ENCODE data around the gene RFX6. TPM values are rescaled to one million over a fixed set of nuclear protein-coding genes. Genes with fewer than 3 reads are reported as not detected.

Gene RFX6
- total RNA-seq, 4 donors from 2014 or later, result not detected

GRCh38 chr6:116866281-116866871 is 10.7 kb upstream of the RFX6 start:
- Histone ChIP-seq H3K4me1 (no peaks in the 10 kb centered on the region), H3K27ac (no peak overlapping the region), H3K9me3 (no peaks in the 10 kb centered on the region), H3K27me3 (no peaks in the 10 kb centered on the region), H3K4me3 (replicated peaks in 1 of 3) (no peak overlapping the region), H3K36me3 (no peaks in the 10 kb centered on the region)
- no peak for DNase-seq
- 95 to 96% methylated on average over 3 of the region's 3 CpGs for WGBS, 2 donors
- TF ChIP-seq CTCF (IDR thresholded peaks at IDR 0.05) (no peak), POLR2A (IDR thresholded peaks at IDR 0.05) (no peak)
- intact Hi-C loops (cut with DNase I), result no loop called here

GRCh38 chr6:116872771-116873170 is 4.3 kb upstream of the RFX6 start:
- intact Hi-C loops (cut with DNase I), result no loop called here
- WGBS, 2 donors, result 87 to 93% methylated on average over 4 of the region's 4 CpGs
- Histone ChIP-seq H3K9me3 (no peaks in the 10 kb centered on the region), H3K27ac (no peak overlapping the region), H3K27me3 (no peaks in the 10 kb centered on the region), H3K36me3 (no peaks in the 10 kb centered on the region), H3K4me1 (peaks cover 0 to 14% of the 10 kb centered on the region in 2 donors), H3K4me3 (replicated peaks in 1 of 3) (no peak overlapping the region)
- TF ChIP-seq CTCF (IDR thresholded peaks at IDR 0.05) (no peak), POLR2A (IDR thresholded peaks at IDR 0.05) (no peak)
- no peak for DNase-seq

GRCh38 chr6:116876107-116876506 is 935 bp upstream of the RFX6 start:
- intact Hi-C loops (cut with DNase I), result no loop called here
- Histone ChIP-seq H3K4me1 (peaks cover 0 to 14% of the 10 kb centered on the region in 2 donors), H3K27me3 (no peaks in the 10 kb centered on the region), H3K36me3 (no peaks in the 10 kb centered on the region), H3K9me3 (no peaks in the 10 kb centered on the region), H3K4me3 (replicated peaks in 1 of 3) (no peak overlapping the region), H3K27ac (no peak overlapping the region)
- WGBS, 2 donors, result 23 to 28% methylated on average over 8 of the region's 8 CpGs
- TF ChIP-seq CTCF (IDR thresholded peaks at IDR 0.05), result no peak
- TF ChIP-seq POLR2A (IDR thresholded peaks at IDR 0.05), result no peak
- DNase-seq, result no peak

- DNase-seq, result no peak
- Histone ChIP-seq H3K4me1 (peaks cover 0 to 14% of the 10 kb centered on the region in 2 donors), H3K4me3 (replicated peaks in 1 of 3) (no peak overlapping the region), H3K36me3 (no peaks in the 10 kb centered on the region), H3K27ac (no peak overlapping the region), H3K9me3 (no peaks in the 10 kb centered on the region), H3K27me3 (no peaks in the 10 kb centered on the region)
- TF ChIP-seq POLR2A (IDR thresholded peaks at IDR 0.05) (no peak), CTCF (IDR thresholded peaks at IDR 0.05) (no peak)
- intact Hi-C loops (cut with DNase I), result no loop called here
- 14 to 15% methylated on average over 10 of the region's 10 CpGs for WGBS, 2 donors
Measured at GRCh38 chr6:116877743-116878142, 701 bp downstream of the RFX6 start.

GRCh38 chr6:116881236-116881635 is 4.2 kb downstream of the RFX6 start:
- H3K27me3 ChIP-seq, result no peaks in the 10 kb centered on the region
- H3K36me3 ChIP-seq, result no peaks in the 10 kb centered on the region
- H3K9me3 ChIP-seq, result no peaks in the 10 kb centered on the region
- H3K27ac ChIP-seq, result no peak overlapping the region
- intact Hi-C loops (cut with DNase I), result no loop called here
- TF ChIP-seq POLR2A (IDR thresholded peaks at IDR 0.05) (no peak), CTCF (IDR thresholded peaks at IDR 0.05) (no peak)
- H3K4me3 ChIP-seq (replicated peaks in 1 of 3), result no peak overlapping the region
- peaks cover 0 to 13% of the 10 kb centered on the region in 2 donors for H3K4me1 ChIP-seq
- DNase-seq, result no peak

Measured in thyroid gland (tissue), 4 donors.